GM18861 (cell line): Measurements from ENCODE around the gene CAV3.

Experiments used
- ATAC-seq: cut with Tn5 transposase; IDR thresholded peaks from one replicate; pipeline ENCODE4 v1.9.1; 2021; ENCODE audit not compliant: unreplicated experiment

The CAV3 gene

GRCh38 chr3:8760506-8760905 lies 26.9 kb downstream of the CAV3 start:
- no peak for ATAC-seq

GRCh38 chr3:8761866-8762265 lies 28.3 kb downstream of the CAV3 start:
- ATAC-seq: no peak

GRCh38 chr3:8762607-8763377 lies 29.2 kb downstream of the CAV3 start:
- no peak for ATAC-seq

GRCh38 chr3:8764528-8764927 lies 30.9 kb downstream of the CAV3 start:
- no peak for ATAC-seq

- ATAC-seq: no peak
Observed at GRCh38 chr3:8765528-8765927, 31.9 kb downstream of the CAV3 start.

- ATAC-seq: no peak
Observed at GRCh38 chr3:8766148-8766547, 32.5 kb downstream of the CAV3 start.

- ATAC-seq: no peak
Observed at GRCh38 chr3:8767256-8767666, 33.7 kb downstream of the CAV3 start.

GRCh38 chr3:8767667-8768363 lies 34.2 kb downstream of the CAV3 start:
- peak; percentile 53 for ATAC-seq

GRCh38 chr3:8768364-8769087 lies 34.9 kb downstream of the CAV3 start:
- peak; percentile 3 for ATAC-seq

GRCh38 chr3:8769088-8769822 lies 35.7 kb downstream of the CAV3 start, which contains the start of gene OXTR:
TSS of gene OXTR (minus strand) at chr3:8769613. CDS start at chr3:8768187, 1,426 bp downstream.
- peak; percentile 73 for ATAC-seq

GRCh38 chr3:8773941-8774542 lies 40.4 kb downstream of the CAV3 start:
- no peak for ATAC-seq

- ATAC-seq: no peak
Observed at GRCh38 chr3:8775181-8775580, 41.6 kb downstream of the CAV3 start.

GRCh38 chr3:8775602-8776001 lies 42.0 kb downstream of the CAV3 start:
- no peak for ATAC-seq

GRCh38 chr3:8776406-8776805 lies 42.8 kb downstream of the CAV3 start:
- ATAC-seq: no peak

- ATAC-seq: no peak
Observed at GRCh38 chr3:8777201-8777977, 43.8 kb downstream of the CAV3 start.

- ATAC-seq: no peak
Observed at GRCh38 chr3:8777978-8778267, 44.3 kb downstream of the CAV3 start.

- no peak for ATAC-seq
Observed at GRCh38 chr3:8778475-8778874, 44.9 kb downstream of the CAV3 start.

GRCh38 chr3:8780279-8780678 lies 46.7 kb downstream of the CAV3 start:
- ATAC-seq: no peak

GRCh38 chr3:8784676-8785435 lies 51.3 kb downstream of the CAV3 start:
- ATAC-seq: no peak
